HG03439 (cell line): Measurements from ENCODE around the gene PRKAG2.

Experiments used
- ATAC-seq: cut with Tn5 transposase; IDR thresholded peaks from one replicate; pipeline ENCODE4 v1.9.1; 2021; ENCODE audit warnings: mild to moderate bottlenecking, moderate library complexity; ENCODE audit not compliant: unreplicated experiment

PRKAG2 gene

DNA sequence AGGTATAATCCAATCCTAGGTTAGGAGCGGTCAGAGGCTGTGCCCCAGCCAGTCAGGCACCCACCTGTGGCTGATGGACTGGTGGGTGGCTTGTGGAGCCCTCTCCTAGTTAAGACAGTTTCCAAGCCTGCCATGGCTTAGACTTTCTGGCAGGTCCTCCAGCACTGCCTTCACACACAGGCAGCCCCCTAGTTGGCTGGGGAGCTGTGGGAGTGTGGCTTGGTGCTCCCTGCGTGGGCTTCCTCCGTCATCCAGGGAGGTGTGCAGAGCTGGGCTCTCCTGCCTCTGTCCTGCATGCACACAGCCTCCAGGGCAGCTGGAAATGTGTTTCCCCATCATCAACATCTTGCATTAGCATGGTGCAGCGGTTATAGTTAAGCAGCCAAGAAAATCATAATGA, 273.0 kb downstream of the PRKAG2 start:
- no peak for ATAC-seq

DNA sequence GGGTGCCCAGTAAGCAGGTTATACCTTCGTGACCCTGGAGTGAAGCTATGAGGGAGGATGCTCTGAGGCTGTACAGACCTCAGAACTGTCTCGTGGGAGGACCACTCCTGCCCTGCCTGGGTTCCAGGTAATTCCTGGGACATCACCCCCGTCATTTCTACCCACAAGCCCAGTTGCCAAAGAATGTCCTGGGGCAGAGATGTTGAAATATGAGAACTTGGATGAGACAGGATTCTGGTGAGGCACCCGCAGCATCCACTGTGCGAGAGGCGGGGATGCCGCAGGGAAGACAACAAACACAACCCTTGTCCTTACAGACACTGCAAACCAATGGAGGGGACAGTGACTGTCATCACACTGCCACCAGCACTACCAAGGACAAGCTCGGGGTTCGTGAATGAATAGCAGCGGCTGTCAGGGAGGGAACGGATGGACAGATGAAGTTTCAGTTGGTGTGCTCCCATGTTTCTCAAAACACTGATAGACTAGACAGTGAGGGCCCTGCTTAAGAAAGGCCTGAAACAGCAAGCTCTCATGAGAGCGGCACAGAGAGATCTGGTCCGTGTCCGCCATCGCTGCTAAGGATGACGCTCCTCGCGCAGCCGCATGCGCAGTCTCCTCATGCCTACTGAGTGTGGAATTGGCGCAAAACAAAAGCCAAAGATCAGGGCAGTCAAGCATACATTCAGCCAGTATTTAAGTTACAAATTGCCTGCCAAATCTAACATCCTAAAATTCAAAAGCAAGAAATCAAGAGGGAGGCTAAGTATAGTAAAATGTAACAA, 275.2 kb downstream of the PRKAG2 start:
- no peak for ATAC-seq

DNA sequence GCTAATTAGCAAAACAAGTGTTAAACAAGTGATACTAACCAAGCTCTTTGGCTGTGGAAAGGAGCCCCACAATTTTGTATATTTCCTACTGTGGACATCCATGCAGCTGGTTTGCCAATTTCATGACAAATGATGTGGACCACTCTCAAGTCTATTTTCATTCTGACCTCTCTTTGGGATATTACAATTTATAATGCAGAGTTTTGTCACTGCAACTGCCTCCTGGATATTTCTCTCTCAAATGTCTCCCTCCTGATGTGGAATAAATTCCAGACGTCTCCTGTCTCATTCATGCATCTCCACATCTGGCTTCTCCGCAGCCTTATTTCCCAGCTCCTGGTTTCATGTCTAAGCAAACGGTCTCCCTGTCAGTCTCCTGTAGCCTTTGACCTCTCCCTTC, 276.6 kb downstream of the PRKAG2 start:
- ATAC-seq = no peak

DNA sequence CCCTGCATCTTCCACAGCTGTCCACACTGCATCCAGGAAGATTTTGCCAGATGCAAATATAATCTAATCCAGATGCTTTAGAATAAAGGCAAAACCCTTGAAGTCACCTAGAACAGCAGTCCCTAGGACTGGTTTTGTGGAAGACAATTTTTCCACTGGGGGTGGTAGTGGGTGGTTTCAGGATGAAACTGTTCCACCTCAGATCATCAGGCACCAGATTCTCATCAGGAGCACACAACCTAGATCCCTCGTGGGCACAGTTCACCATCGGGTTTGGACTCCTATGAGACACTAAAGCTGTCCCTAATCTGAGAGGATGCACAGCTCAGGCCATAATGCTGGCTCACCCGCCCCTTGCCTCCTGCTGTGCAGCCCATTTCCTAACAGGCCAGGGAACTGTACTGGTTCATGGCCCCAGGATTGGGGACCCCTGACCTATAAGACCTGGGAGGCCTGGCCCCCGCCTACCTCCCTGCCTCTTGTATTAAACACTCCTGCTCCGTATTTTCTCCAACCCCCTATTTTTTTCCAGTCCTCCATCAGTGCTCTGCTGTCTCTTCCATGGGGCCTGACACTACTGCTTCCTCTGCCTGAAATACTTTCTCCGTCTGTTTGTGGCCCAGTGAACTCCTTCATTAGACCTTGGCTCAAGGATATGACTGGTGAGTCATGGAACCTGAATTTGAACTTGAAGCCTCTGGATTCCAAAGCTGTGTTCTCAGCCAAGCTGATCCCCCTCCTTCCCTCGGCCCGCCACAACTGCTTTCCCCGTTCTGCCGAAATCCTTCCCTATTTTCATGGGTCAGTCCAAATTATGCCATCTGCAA, 277.3 kb downstream of the PRKAG2 start:
- ATAC-seq = no peak

DNA sequence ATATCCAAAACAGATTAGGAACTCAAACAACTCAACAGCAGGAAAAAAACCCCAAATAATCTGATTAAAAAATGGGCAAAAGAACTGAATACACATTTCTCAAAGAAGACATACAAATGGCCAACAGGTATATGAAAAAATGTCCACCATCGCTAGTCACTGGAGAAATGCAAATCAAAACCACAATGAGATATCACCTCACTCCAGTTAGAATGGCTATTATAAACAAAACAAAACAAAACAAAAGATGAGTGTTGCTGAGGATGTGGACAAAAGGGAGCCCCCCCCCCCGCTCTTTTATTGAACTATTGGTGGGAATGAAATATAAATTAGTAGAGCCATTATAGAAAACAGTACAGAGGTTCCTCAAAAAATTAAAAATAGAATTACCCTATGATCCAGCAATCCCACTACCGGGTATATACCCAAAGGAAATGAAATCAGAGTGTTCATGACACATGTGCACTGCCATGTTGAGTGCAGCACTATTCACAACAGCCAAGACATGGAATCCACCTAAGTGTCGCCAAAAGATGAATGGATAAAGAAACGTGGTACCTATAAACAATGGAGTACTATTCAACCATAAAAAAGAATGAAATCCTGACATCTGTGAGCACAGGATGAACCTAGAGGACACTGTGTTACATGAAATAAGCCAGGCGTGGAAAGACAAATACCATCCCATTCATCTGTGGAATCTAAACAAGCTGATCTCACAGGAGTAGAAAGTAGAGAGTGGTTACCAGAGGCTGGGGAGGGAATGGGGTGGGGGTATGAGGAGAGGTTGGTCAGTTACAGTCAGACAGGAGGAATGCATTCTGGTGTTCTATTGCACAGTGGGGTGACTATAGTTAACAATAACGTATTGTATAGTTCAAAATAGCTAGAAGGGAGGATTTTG, 279.1 kb downstream of the PRKAG2 start:
- no peak for ATAC-seq

DNA sequence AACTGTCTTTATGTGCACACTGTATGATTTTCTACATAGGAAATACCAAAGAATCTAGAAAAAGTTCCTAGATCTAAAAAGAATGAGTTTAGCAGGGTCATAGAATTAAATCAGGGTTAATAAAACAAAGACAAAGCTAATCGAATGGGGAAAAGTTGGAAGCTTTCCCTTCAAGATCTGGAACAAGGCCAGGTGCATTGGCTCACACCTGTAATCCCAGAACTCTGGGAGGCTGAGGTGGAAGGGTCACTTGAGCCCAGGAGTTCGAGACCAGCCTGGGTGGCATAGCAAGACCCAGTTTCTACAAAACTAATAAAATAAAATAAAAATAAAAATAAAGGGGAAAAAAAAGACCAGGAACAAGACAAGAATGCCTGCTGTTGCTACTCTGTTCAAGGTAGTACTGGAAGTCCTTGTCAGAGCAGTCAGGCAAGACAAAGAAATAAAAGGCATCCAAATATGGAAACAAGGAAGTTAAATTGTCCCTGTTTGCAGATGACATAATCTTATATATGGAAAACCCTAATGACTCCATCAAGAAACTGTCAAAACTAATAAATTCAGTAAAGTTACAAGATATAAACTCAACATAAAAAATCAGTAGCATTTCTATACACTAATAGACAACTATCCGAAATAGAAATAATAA, 281.1 kb downstream of the PRKAG2 start:
- ATAC-seq = no peak

DNA sequence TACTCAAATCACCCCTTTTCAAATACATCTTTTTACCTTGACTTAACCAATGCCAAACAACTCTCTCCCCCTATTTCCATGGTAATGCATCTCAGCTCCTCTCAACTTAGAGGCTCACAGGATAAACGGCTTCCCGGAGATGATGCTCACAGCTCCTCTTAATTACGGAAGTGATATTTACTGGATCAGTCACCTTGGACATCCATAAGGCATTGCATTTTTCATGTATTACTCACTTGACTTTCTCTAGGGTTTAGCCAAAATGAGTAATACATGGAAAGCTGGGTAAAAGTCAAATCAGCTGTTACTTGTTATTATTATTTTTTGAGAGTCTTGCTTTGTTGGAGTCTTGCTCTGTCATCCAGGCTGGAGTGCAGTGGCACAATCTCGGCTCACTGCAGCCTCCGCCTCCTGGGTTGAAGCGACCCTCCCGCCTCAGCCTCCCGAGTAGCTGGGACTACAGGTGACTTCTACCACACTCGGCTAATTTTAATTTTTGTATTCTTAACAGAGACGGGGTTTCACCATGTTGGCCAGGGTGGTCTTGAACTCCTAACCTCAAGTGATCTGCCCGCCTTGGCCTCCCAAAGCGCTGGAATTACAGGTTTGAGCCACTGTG, 283.9 kb downstream of the PRKAG2 start:
- ATAC-seq = no peak

DNA sequence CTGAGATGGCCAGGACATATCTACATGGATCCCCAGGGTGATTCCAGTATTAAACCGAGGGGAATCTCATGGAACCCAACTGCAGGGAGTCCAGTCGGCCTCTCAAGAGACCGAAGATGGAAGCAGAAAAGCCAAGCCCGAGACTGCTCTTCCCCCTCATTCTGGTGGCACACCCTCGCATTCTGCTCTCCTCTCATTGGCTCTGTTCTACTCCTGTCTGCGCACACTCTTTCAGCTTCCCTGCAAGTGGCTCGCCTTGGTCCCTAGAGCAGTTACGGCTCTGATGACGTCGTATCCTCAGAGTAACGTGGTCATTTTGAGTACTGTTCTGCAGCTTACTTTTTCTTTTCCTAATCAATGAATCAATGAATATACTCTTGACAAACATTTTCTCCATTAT, 284.6 kb downstream of the PRKAG2 start:
- ATAC-seq = no peak

DNA sequence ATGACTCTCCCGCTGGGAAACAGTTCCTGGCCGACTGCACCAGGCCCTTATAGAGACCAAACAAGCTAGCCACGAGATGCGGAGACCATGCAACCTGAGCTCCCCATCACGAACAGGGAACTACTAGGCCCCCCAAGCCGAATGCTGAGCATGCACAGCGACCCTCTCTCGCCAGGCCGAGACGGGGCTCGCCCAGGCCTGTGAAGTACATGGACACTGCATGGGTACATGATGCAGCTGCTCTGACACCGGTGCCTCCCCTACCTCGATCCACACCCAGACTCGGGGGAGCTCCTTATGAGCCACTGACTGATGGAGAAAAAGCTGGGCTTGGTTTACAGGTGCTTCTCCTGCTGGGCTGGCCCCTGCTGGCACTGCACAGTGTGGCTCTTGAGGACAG, 285.0 kb downstream of the PRKAG2 start:
- no peak for ATAC-seq

DNA sequence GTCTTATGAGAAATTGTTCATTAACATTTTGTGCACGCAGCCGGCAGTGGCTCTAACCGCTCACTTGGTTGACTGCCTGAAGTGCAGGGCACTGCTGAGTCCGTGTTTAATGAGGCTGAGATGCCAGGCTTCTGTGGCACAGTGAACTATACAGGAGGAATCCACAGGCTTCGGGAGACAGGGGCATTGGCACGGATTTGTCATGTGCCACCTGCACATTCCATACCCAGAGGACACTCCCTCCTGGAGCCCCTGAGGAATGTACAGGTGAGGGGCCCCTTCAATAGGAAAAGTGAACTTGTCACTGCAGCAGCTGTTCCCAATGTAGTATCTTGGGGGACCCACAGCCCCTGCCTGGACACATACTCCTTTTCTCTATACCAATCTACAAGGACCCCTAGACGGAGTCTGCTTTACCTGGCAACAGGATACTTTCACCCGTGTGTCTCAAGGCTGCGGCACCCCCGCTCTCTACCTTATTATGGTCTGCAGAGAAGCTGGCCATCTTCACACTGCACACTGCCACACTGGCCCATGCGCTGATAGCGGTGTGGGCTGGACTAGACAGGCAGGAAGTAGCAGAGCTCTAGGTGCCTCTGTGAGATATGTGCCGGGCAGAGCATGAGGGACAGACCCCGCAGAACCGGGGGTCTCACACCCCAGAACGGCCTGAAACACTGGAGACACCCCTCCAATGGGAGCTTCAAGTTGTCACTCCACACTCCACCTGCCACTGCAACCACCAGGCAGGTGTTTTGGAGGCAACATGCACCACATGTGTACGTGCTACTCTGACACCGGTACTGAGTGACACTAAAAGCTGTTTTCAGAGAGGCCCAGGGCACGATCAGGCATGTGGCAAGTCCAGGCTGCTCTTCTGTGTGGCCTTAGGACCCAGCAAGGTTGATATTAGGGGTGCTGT, 285.8 kb downstream of the PRKAG2 start:
- ATAC-seq = no peak

DNA sequence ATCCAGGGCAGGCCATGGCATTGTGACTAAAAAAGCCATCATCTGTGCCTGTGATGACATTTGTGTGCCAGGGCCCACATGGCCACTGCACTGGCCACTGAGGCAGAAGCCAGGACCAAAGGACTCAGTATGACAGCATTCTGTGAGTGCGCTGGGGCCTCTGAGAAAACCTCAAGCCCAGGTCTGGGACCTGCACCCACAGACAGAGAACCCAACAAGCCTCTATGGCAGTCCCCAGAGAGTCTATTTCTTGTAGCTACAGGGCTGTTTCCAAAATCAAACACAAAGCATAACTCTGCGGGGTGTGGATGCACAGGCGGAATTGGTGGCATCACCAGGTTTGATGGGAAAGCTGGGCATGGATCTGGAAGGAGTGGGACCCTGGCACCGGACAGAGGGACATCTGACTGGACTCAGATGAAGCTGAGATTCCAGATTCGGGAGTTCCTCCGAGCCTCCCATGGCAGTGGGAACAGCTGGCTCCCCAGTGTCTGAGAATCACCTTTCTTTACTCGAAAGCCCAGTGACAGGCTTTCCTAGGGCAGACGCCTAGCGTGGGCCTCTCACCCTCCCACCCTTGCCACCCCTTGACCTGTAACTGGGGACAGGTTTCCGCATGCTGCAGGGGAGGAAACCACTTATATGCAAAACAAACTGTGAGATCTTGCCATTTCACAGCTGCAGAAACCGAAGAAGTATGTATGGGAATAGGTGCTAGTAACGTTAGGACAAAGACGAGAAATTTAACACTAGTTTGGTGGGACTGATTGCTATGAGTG, 286.7 kb downstream of the PRKAG2 start:
- ATAC-seq = peak; percentile 66

DNA sequence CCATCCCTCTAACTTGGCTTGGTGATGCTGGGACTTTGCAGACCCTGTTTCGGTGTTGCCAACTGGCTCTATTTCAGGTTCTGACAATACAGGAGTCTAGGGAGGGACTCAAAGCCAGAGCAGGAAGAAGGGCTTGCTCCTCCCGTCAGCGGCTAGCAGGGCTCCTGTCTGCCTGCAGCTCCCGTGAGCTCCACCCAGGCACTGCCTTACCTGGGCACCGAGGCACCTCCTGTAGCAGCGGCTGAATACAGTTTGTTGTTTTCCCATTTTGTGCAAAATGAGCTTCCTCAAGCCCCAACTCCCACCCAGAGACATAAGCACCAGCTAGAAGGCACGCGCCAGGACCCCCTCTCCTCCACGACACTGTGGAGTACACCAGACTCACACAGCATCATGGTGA, 287.9 kb downstream of the PRKAG2 start:
- no peak for ATAC-seq

DNA sequence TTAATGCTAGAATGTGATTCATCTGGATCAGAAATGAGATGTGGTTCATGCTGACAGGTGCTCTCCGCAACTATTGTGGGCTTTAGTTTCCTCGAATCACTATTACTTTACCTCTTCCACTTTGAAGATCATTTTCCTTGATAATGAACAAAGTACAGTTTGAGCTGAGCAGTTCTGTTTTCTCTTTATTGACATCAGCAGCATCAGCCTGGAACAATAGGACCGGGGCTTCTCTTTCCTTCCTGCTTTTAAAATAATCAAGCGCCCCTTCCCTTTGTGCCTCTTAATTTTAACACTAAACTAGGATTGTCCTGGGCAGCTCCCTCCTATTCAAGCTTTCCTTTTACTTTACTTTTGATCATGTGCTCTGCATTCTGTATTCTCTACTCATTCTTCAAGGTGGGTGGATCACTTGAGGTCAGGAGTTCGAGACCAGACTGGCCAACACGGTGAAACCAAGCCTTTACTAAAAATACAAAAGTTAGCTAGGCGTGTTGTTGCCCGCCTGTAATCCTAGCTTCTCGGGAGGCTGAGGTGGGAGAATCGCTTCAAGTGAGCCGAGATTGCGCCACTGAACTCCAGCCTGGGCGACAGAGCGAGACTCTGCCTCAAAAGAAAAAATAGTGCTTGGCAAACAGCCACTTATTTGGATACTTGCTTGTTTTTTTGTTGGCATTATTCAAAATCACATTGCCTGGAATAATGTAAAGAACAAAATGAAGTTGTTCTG, 290.2 kb downstream of the PRKAG2 start:
- ATAC-seq = no peak

DNA sequence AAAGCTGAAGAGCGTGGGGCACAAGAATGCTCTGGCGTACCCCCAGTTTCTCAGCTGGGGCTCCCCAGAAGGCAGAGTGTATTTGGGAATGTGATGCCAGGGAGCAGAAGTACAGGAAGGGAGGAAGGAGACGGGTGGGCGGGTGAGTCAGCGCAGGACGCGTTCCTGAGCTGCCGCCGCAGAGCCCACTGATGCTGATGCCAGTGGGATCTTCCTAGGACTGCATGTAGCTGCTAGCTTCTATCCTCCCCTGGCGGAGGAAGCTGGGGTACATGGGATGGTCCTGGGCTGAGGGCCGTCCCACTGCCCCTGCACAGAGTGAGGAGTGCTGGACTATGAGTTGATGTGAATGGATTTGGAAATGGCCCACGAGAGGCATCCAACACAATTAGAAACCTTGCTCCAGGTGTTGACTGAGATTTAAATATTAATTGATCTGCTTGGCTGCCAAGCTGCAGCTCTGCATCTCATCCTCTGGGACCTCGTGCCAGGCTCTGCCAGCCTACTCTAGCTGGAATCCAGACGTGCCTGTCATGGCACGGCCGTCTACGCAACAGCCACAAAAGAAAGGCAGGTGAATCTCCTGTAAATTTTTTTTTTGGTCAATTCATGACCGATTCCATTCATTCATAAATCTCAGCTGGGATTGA, 291.0 kb downstream of the PRKAG2 start:
- ATAC-seq = no peak

DNA sequence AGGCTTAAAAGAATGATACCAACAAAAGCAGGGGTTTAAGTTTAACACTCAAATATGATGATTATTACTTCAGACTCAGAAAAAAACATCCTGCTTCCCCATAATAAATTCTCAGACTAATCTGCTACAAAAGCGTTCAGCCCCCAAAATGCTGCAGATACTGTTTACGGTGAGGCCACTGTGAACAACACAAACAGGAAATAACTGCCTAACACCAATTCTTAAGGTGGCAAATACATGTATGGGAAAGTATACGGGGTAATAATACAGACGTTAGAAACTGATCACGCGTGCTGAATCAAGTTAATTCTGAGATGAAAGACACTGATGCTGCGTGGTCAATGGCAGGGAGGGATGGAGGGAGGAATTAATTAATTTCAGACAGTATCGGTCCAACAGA, 295.2 kb downstream of the PRKAG2 start:
- no peak for ATAC-seq

DNA sequence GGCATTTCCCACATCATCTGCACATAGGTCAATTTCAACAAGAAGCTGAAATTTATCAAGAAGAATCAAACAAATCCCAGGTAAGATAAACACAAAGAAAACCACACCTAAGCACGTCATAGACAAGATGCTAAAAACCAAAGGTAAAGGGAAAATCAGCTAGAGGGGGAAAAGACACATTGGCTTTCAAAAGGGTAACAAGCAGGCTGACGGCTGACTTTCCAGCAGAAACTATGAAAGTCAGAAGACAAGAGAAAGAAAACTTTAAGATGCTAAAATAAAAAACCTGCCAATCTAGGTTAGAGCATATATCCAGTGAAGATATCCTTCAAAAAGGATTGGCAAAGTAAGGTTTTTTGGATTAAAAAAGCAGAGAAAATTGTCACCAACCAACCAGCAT, 297.3 kb downstream of the PRKAG2 start:
- no peak for ATAC-seq

DNA sequence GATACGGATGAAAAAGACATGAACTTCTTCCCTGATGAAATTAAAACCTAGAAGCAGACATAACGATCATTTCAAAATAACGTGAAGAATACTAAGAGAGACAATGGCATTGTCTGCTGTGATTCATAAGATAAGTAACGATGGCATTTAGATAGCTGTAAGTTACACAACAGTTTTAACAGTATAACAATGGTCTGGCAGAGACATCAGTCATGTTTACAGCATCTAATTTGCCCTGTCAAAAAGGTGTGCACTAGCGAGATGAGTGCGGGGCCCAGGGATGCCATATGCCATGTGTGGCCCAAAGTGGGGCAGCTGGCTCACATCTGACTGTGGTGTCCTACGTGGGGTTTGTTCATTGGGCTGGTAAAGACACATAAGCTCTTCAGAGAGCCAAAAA, 301.5 kb downstream of the PRKAG2 start:
- ATAC-seq = no peak
